MM.1S (cell line): Measurements from ENCODE around the gene LANCL1.
A peak's percentile ranks its signal among the peaks of the same experiment; 100 is the strongest.

Experiments
- DNase-seq: peaks from one replicate; pipeline ENCODE4 v3.0.0-alpha.2; 2015
- H2AFZ ChIP-seq: fragments of 300-600 bp; sonication (generic); 2 replicates; pipeline ENCODE4 v1.6.0; 2016; ENCODE audit warnings: antibody characterized with exemption, low read length
- H3F3A ChIP-seq: fragments of 300-600 bp; sonication (generic); 2 replicates; pipeline ENCODE4 v1.6.1; 2016; ENCODE audit warnings: mild to moderate bottlenecking, antibody characterized with exemption, low read length, moderate library complexity, mixed read lengths; ENCODE audit not compliant: insufficient read depth
- H3K27ac ChIP-seq: fragments of 300-600 bp; sonication (generic); 2 replicates; pipeline ENCODE4 v1.5.1; 2016; ENCODE audit warnings: mild to moderate bottlenecking, low read length
- H3K27me3 ChIP-seq: fragments of 300-600 bp; sonication (generic); replicated peaks from 2 replicates; pipeline ENCODE4 v1.6.0; 2016; ENCODE audit warnings: low read length; ENCODE audit not compliant: insufficient read depth
- H3K36me3 ChIP-seq: fragments of 300-600 bp; sonication (generic); replicated peaks from 2 replicates; pipeline ENCODE4 v1.6.1; 2016; ENCODE audit warnings: mild to moderate bottlenecking, low read length, mixed read lengths; ENCODE audit not compliant: insufficient read depth
- H3K4me1 ChIP-seq: fragments of 300-600 bp; sonication (generic); 2 replicates; pipeline ENCODE4 v1.6.1; 2016; ENCODE audit warnings: low read length, mixed read lengths
- H3K4me2 ChIP-seq: fragments of 300-600 bp; sonication (generic); 2 replicates; pipeline ENCODE4 v1.6.0; 2016; ENCODE audit warnings: low read depth, low read length
- H3K4me3 ChIP-seq: fragments of 300-600 bp; sonication (generic); 2 replicates; pipeline ENCODE4 v1.5.1; 2016; ENCODE audit warnings: low read length, mixed read lengths
- H3K79me2 ChIP-seq: fragments of 300-600 bp; sonication (generic); 2 replicates; pipeline ENCODE4 v1.6.1; 2016; ENCODE audit warnings: mixed run types, low read length, mixed read lengths
- H3K9ac ChIP-seq: fragments of 300-600 bp; sonication (generic); 2 replicates; pipeline ENCODE4 v1.6.1; 2016; ENCODE audit warnings: low read length, mixed read lengths
- H3K9me2 ChIP-seq: fragments of 300-600 bp; sonication (generic); replicated peaks from 2 replicates; pipeline ENCODE4 v1.6.1; 2016; ENCODE audit warnings: mild to moderate bottlenecking, low read length, mixed read lengths; ENCODE audit not compliant: insufficient read depth
- H3K9me3 ChIP-seq: fragments of 300-600 bp; sonication (generic); replicated peaks from 2 replicates; pipeline ENCODE4 v1.6.1; 2016; ENCODE audit warnings: mild to moderate bottlenecking, low read length, mixed read lengths; ENCODE audit not compliant: insufficient read depth
- H4K20me1 ChIP-seq: fragments of 300-600 bp; sonication (generic); 2 replicates; pipeline ENCODE4 v1.6.1; 2016; ENCODE audit warnings: mild to moderate bottlenecking, low read length, moderate library complexity, mixed read lengths; ENCODE audit not compliant: insufficient read depth
- EZH2phosphoT487 ChIP-seq: fragments of 300-600 bp; sonication (generic); IDR thresholded peaks from 2 replicates; pipeline ENCODE4 v1.6.1; 2018; ENCODE audit warnings: antibody characterized with exemption, low read length
- TF ChIP-seq, protein P1 (sequence below): fragments of 300-600 bp; sonication (generic); IDR thresholded peaks from 2 replicates; pipeline ENCODE4 v1.5.1; 2016; ENCODE audit warnings: antibody characterized with exemption, low read length, mixed read lengths

LANCL1 gene

GRCh38 chr2:210515911-210516310 is 39.4 kb upstream of the LANCL1 start:
- Histone ChIP-seq H3K9me2 (no peaks in the 10 kb centered on the region), H3F3A (no peaks in the 10 kb centered on the region), H3K27me3 (no peaks in the 10 kb centered on the region), H3K36me3 (no peaks in the 10 kb centered on the region), H4K20me1 (no peaks in the 10 kb centered on the region), H3K9me3 (no peaks in the 10 kb centered on the region), H2AFZ (no peak overlapping the region), H3K27ac (no peak overlapping the region), H3K79me2 (no peaks in the 10 kb centered on the region), H3K4me3 (no peak overlapping the region), H3K4me1 (no peaks in the 10 kb centered on the region), H3K9ac (no peak overlapping the region), H3K4me2 (no peak overlapping the region)
- TF ChIP-seq, protein P1, sequence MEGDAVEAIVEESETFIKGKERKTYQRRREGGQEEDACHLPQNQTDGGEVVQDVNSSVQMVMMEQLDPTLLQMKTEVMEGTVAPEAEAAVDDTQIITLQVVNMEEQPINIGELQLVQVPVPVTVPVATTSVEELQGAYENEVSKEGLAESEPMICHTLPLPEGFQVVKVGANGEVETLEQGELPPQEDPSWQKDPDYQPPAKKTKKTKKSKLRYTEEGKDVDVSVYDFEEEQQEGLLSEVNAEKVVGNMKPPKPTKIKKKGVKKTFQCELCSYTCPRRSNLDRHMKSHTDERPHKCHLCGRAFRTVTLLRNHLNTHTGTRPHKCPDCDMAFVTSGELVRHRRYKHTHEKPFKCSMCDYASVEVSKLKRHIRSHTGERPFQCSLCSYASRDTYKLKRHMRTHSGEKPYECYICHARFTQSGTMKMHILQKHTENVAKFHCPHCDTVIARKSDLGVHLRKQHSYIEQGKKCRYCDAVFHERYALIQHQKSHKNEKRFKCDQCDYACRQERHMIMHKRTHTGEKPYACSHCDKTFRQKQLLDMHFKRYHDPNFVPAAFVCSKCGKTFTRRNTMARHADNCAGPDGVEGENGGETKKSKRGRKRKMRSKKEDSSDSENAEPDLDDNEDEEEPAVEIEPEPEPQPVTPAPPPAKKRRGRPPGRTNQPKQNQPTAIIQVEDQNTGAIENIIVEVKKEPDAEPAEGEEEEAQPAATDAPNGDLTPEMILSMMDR: no peak
- DNase-seq: no peak

GRCh38 chr2:210503725-210504191 is 27.2 kb upstream of the LANCL1 start:
- no peak overlapping the region for H3K27ac ChIP-seq
- H3K27me3 ChIP-seq: no peaks in the 10 kb centered on the region
- no peaks in the 10 kb centered on the region for H3K9me2 ChIP-seq
- no peaks in the 10 kb centered on the region for H3F3A ChIP-seq
- no peaks in the 10 kb centered on the region for H3K4me1 ChIP-seq
- H3K9ac ChIP-seq: no peak overlapping the region
- no peak overlapping the region for H3K4me2 ChIP-seq
- H4K20me1 ChIP-seq: no peaks in the 10 kb centered on the region
- no peaks in the 10 kb centered on the region for H3K9me3 ChIP-seq
- no peak overlapping the region for H2AFZ ChIP-seq
- no peak for TF ChIP-seq EZH2phosphoT487
- TF ChIP-seq, protein P1: no peak
- H3K4me3 ChIP-seq: no peak overlapping the region
- no peak for DNase-seq
- no peaks in the 10 kb centered on the region for H3K36me3 ChIP-seq
- H3K79me2 ChIP-seq: no peaks in the 10 kb centered on the region

DNA sequence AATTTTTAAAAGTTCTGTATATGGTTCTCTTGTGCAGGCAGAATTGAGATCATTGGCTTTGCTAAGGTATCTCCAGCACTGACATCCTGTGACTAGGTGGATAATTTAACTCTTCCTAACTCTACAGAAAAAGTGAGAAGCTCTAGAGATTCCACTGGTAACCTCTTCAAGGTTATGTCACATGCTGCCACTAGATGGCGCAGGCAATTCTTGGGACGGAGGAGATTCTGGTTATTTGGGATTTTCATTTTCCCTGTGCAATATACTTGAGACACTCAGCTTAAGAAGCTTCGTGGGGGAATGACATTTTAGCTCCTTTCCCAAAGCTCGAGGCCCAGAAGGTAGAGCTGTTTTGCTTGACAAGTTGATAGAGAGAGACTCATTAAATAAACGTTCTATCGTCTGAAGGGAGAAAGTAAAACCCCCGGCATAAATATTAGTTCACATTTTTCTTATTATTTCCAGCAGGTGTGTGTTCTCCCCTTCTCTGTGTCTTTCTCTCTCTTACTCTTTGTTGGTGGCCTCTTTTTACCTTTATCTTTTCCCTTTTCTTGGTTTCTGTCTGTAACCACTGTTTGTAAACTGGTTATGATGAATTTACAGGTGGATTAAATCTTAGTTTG is 26.6 kb upstream of the LANCL1 start:
- Histone ChIP-seq H4K20me1 (no peaks in the 10 kb centered on the region), H3K9me2 (no peaks in the 10 kb centered on the region), H3K27ac (no peak overlapping the region), H3K9me3 (no peaks in the 10 kb centered on the region), H3K4me1 (no peaks in the 10 kb centered on the region), H2AFZ (peak overlapping the region; percentile 47; the same call in 1 of the 2 replicates), H3K79me2 (no peaks in the 10 kb centered on the region), H3K9ac (no peak overlapping the region), H3K4me2 (peak overlapping the region; percentile 55), H3K4me3 (peak overlapping the region; percentile 44; the same call in 1 of the 2 replicates), H3F3A (no peaks in the 10 kb centered on the region), H3K27me3 (no peaks in the 10 kb centered on the region), H3K36me3 (no peaks in the 10 kb centered on the region)
- peak; percentile 27 for DNase-seq
- TF ChIP-seq EZH2phosphoT487: no peak
- TF ChIP-seq, protein P1: peak; percentile 89
